OCI-LY1 (cell line): ENCODE results near the gene HPF1.

ENCODE experiments used
- H2AFZ ChIP-seq: fragments of 200-600 bp; sonication (generic), shearing (Covaris generic); 2 replicates; pipeline ENCODE4 v1.6.0; 2014; ENCODE audit warnings: antibody characterized with exemption, mild to moderate bottlenecking, low read length
- H3F3A ChIP-seq: fragments of 200-600 bp; sonication (generic), shearing (Covaris generic); 2 replicates; pipeline ENCODE4 v1.6.0; 2014; ENCODE audit warnings: mild to moderate bottlenecking, antibody characterized with exemption, low read length, moderate library complexity; ENCODE audit not compliant: insufficient read depth
- H3K27ac ChIP-seq: fragments of 200-600 bp; sonication (generic); 2 replicates; pipeline ENCODE4 v1.5.1; 2014; ENCODE audit warnings: low read length, mixed run types, mild to moderate bottlenecking, low read depth; ENCODE audit not compliant: poor library complexity, severe bottlenecking
- H3K27me3 ChIP-seq: fragments of 200-600 bp; sonication (generic); 2 replicates; pipeline ENCODE4 v1.6.0; 2014; ENCODE audit warnings: antibody characterized with exemption, mild to moderate bottlenecking, low read length, moderate library complexity; ENCODE audit not compliant: insufficient read depth
- H3K36me3 ChIP-seq: fragments of 200-600 bp; sonication (generic); 2 replicates; pipeline ENCODE4 v1.6.1; 2014; ENCODE audit warnings: mild to moderate bottlenecking, antibody characterized with exemption, low read length, moderate library complexity, mixed read lengths; ENCODE audit not compliant: insufficient read depth
- H3K4me1 ChIP-seq: fragments of 200-600 bp; sonication (generic); 2 replicates; pipeline ENCODE4 v1.5.1; 2014; ENCODE audit warnings: mild to moderate bottlenecking, low read length, moderate library complexity; ENCODE audit not compliant: insufficient read depth, severe bottlenecking
- H3K4me2 ChIP-seq: fragments of 200-600 bp; sonication (generic), shearing (Covaris generic); 2 replicates; pipeline ENCODE4 v1.6.1; 2014; ENCODE audit warnings: low read length
- H3K4me3 ChIP-seq: fragments of 200-600 bp; sonication (generic); 2 replicates; pipeline ENCODE4 v1.5.1; 2014; ENCODE audit warnings: low read length, low read depth, mild to moderate bottlenecking, mixed read lengths; ENCODE audit not compliant: poor library complexity, severe bottlenecking
- H3K79me2 ChIP-seq: fragments of 200-600 bp; shearing (Covaris generic); 2 replicates; pipeline ENCODE4 v1.6.1; 2016; ENCODE audit warnings: mixed run types, low read length, mixed read lengths; ENCODE audit not compliant: insufficient read depth
- H3K9ac ChIP-seq: fragments of 200-600 bp; sonication (generic), shearing (Covaris generic); 2 replicates; pipeline ENCODE4 v1.6.1; 2014; ENCODE audit warnings: mild to moderate bottlenecking, low read length, mixed read lengths
- H3K9me2 ChIP-seq: fragments of 200-600 bp; sonication (generic), shearing (Covaris generic); 2 replicates; pipeline ENCODE4 v1.6.1; 2014; ENCODE audit warnings: low read depth, mild to moderate bottlenecking, low read length, mixed read lengths
- H3K9me3 ChIP-seq: fragments of 200-600 bp; shearing (Covaris generic); 2 replicates; pipeline ENCODE4 v1.6.1; 2014; ENCODE audit warnings: low read length, mixed read lengths
- H4K20me1 ChIP-seq: fragments of 200-600 bp; sonication (generic), shearing (Covaris generic); 2 replicates; pipeline ENCODE4 v1.6.0; 2016; ENCODE audit warnings: mild to moderate bottlenecking, low read length; ENCODE audit not compliant: insufficient read depth
- CTCF ChIP-seq: fragments of 200-600 bp; sonication (generic), shearing (Covaris generic); IDR thresholded peaks from 2 replicates; pipeline ENCODE4 v1.5.1; 2017; ENCODE audit warnings: mild to moderate bottlenecking, antibody characterized with exemption, low read length, moderate library complexity, mixed read lengths
- EZH2 ChIP-seq: fragments of 200-600 bp; sonication (generic), shearing (Covaris generic); IDR thresholded peaks from 2 replicates; pipeline ENCODE4 v1.8.0; 2017; ENCODE audit warnings: borderline replicate concordance, mixed run types, mild to moderate bottlenecking, antibody characterized with exemption, low read length, moderate library complexity, mixed read lengths

The HPF1 gene

GRCh38 chr4:169698331-169698730, 59.4 kb downstream of the HPF1 start:
- no peaks in the 10 kb centered on the region for H4K20me1 ChIP-seq
- H2AFZ ChIP-seq, result no peak overlapping the region
- no peak overlapping the region for H3K27ac ChIP-seq
- no peak overlapping the region for H3K4me3 ChIP-seq
- H3K9ac ChIP-seq, result no peak overlapping the region
- H3K27me3 ChIP-seq, result no peaks in the 10 kb centered on the region
- no peaks in the 10 kb centered on the region for H3K79me2 ChIP-seq
- H3K9me2 ChIP-seq, result no peaks in the 10 kb centered on the region
- no peaks in the 10 kb centered on the region for H3F3A ChIP-seq
- no peaks in the 10 kb centered on the region for H3K9me3 ChIP-seq
- H3K4me1 ChIP-seq, result no peaks in the 10 kb centered on the region
- no peak overlapping the region for H3K4me2 ChIP-seq
- TF ChIP-seq CTCF, result no peak
- no peak for TF ChIP-seq EZH2
- H3K36me3 ChIP-seq, result peaks cover 58% of the 10 kb centered on the region

- Histone ChIP-seq H3K36me3 (peaks cover 61% of the 10 kb centered on the region), H3K9me2 (no peaks in the 10 kb centered on the region), H3F3A (no peaks in the 10 kb centered on the region), H3K27ac (no peak overlapping the region), H3K4me1 (no peaks in the 10 kb centered on the region), H3K9ac (no peak overlapping the region), H2AFZ (no peak overlapping the region), H3K4me2 (no peak overlapping the region), H3K79me2 (no peaks in the 10 kb centered on the region), H3K9me3 (no peaks in the 10 kb centered on the region), H3K4me3 (no peak overlapping the region), H3K27me3 (no peaks in the 10 kb centered on the region), H4K20me1 (no peaks in the 10 kb centered on the region)
- TF ChIP-seq EZH2 (no peak), CTCF (no peak)
These were observed 67.0 kb downstream of the HPF1 start for GRCh38 chr4:169690787-169691186.

DNA sequence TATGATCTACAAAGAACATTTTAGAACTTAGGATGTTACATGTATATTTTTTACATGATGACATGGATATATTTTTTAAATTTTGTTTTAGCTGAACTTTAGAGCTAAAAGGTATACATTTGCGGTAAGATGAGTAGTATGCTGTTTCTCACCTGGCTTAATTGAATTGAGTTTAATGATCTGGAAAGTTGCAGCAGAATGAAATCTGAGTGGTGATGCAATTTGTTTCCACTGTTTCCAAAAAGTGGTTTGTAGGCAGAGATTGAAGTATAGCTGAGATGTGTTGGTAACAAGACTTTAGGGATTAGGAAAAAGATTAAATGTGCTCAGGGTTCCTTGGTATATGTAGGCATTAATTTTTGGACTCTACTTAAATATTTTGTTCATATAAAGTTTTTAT, 68.1 kb downstream of the HPF1 start:
- Histone ChIP-seq H2AFZ (no peak overlapping the region), H3K4me3 (no peak overlapping the region), H3K27ac (no peak overlapping the region), H3K9ac (no peak overlapping the region), H3F3A (no peaks in the 10 kb centered on the region), H3K27me3 (no peaks in the 10 kb centered on the region), H4K20me1 (no peaks in the 10 kb centered on the region), H3K9me2 (no peaks in the 10 kb centered on the region), H3K79me2 (no peaks in the 10 kb centered on the region), H3K4me1 (no peaks in the 10 kb centered on the region), H3K9me3 (no peaks in the 10 kb centered on the region), H3K36me3 (peaks cover 62% of the 10 kb centered on the region), H3K4me2 (no peak overlapping the region)
- TF ChIP-seq CTCF (no peak), EZH2 (no peak)
